Stimulated activated CD8-positive, alpha-beta memory T cell treated with anti-CD3 and anti-CD28 coated beads, Interleukin-2, amount 100 ng/mL, for 1 hour (primary cell): ENCODE measurements around the gene MICALL1.

ENCODE experiments used
- DNase-seq, 2 donors: peaks; one replicate each; pipeline ENCODE4 v3.0.0-alpha.2; 2020; ENCODE audit warnings: low read depth in 2 of 2

Gene MICALL1, protein sequence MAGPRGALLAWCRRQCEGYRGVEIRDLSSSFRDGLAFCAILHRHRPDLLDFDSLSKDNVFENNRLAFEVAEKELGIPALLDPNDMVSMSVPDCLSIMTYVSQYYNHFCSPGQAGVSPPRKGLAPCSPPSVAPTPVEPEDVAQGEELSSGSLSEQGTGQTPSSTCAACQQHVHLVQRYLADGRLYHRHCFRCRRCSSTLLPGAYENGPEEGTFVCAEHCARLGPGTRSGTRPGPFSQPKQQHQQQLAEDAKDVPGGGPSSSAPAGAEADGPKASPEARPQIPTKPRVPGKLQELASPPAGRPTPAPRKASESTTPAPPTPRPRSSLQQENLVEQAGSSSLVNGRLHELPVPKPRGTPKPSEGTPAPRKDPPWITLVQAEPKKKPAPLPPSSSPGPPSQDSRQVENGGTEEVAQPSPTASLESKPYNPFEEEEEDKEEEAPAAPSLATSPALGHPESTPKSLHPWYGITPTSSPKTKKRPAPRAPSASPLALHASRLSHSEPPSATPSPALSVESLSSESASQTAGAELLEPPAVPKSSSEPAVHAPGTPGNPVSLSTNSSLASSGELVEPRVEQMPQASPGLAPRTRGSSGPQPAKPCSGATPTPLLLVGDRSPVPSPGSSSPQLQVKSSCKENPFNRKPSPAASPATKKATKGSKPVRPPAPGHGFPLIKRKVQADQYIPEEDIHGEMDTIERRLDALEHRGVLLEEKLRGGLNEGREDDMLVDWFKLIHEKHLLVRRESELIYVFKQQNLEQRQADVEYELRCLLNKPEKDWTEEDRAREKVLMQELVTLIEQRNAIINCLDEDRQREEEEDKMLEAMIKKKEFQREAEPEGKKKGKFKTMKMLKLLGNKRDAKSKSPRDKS

DNA sequence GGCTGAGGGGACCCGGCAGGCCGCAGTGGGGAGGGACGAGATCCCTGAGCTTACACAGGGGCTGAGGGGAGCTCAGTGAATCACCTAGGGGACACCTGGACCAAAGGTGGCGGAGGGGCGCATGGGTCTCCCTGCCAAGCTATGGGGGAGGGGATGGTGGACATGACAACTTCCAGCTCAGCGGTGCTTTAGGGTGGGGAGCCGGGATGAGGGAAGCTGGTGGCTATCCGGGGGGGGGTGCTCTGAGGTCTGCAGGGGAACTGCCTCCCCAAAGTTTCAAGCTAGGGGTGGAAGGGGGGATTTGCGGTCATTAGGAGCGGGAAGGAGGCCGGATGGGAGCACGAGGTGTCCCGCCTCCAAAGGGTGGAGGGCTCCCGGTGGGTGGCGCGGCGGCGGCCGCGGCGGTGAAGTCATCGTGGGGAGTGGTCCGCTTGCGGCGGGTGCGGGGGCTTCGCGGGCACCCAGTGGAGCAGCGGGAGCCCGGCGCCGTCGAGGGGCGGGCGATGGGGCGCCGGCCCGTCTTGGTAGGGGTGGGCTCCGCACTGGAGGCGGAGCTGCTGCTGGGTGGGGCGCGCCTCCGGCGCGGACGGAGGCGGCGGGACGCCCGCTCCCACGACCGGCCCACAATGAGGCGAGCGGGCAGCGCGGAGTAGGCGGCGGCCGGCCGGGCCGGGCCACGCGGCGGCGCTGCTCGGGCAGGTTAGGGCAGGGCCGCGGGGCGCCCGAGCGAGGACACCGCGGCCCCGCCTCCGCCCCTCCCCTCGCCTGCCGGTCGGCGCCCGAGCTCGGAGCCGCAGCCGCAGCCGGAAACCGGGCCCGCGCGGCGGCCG, at the start of gene MICALL1:
Gene MICALL1 (plus strand): TSS at position 764 of the 830 bp plus-strand sequence. CDS start 126 bp downstream, outside the sequence.
- peak; percentile 23 to 36 for DNase-seq

DNA sequence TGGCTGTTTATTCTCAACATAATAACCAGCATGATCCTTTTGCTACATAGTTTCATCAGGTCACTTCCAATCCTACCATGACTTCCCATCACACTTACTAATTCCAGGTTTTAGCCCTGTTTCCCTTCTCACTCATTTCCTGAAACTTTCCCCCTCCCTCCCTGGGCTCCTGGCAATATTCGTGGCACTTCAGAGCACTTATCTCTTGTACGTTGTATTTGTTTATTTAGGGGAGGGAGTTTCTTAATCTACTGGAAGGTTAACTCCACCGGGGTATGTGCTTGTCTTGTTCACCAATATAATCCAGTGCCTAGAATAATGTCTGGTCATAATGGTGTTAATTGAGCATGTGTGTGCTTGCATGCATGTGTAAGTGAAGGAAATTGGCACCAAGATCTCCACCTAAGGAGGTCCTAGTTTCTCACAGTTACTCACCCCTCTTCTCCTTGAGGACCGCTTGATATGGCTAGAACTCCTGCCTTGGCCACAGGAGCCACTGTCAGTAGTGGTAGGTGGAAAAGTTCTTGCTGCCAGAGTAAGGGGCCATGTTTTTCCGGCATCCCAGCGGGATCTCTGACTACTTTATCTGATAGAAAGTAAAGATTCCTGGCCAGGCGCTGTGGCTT, 45.2 kb upstream of the MICALL1 start:
- DNase-seq: no peak

- no peak for DNase-seq
Observed at GRCh38 chr22:37862570-37863325, 43.3 kb upstream of the MICALL1 start.

DNA sequence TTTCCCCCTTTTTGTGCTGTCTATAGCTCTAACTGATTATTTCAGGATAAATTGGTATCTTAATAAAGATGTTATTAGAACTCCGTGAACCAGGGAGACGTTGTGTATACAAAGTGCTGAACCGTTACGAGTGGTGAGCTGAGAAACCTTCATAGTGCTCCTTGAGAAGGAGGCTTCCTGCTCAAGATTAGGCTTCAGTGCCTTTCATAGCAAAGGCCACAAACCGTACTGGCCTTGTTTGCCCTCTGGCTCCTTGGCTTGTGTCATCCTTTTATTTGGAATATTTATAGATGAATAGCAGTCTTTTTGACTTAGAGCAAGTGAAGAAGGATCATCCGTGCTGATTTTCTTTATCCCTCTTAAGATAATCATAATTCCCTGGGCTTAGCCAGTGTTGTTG, 40.6 kb upstream of the MICALL1 start:
- DNase-seq: no peak

- DNase-seq: no peak
Observed at GRCh38 chr22:37870273-37870672, 35.8 kb upstream of the MICALL1 start.

- DNase-seq: no peak
Observed at GRCh38 chr22:37880668-37881440, 25.2 kb upstream of the MICALL1 start.

DNA sequence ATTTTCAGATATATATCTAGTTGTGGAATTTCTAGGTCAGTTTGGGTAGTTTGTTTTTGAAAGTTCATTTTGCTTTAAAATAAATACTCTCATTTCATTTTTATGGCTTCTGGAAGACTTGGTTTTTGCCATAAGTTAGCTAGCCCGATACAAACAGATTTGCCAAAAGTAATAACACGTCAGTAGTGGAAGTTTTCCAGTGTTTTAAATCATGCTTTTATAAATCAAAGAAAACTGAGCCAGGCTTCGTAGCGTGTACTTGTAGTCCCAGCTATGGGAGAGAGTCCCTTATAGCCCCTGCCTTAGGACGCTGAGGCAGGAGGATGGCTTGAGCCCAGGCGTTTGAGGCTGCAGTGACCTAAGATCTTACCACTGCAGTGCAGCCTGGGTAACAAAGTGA, 21.7 kb upstream of the MICALL1 start:
- DNase-seq: no peak

- DNase-seq: no peak
Observed at GRCh38 chr22:37887584-37888378, 18.3 kb upstream of the MICALL1 start.

DNA sequence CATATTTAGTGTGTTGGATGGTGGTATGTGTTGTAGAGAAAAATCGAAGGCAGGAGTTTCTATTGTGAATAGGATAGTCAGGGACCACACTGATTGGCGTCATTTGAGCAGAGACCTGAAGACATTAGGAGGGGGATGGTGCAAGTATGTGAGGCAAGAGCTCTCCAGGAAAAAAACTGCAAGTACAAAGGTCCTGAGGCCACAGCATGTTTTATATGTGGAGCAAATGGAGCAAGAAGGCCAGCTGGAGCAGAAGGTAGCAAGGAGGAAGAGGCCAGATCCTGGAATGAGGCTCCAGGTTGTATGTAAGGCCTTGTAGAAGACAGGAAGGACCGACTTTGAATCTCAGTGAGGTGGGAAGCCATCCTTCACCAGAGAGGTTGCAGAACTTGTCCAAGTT, 14.2 kb upstream of the MICALL1 start:
- no peak for DNase-seq

DNA sequence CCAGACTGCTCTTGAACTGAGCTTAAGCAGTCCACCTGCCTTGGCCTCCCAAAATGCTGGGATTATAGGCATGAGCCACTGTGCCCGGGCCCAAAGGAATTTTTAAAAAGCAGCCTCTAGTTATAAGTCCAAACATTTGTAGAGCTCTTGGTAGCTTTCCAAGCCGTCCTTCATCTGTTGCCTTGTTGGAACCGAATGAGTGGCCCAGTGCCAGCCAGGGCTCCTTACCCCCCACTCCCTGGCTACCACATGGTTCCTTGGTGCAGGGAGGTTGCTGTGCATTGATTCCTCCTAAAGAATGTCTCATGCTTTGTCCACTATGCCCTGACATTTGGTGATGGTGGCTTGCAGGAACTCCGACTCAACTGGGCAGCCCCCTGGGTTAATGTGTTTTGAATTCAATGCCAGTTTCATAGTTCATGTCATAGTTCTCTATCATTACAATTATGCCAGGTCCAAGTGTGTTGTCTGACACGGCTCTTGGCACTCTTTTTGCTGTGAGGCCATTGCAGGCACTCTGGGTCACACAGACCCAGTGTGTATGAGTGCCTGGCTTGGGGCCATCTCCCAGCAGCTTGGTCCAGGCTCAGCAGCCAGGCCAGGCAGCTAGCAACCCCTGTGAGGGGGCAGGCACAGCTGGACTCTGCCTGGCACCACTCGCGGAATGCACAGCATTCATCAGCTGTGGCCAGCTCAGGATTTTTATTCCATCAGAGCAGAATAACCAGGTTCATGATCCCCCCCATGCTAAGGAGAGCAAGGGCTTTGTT, 13.3 kb upstream of the MICALL1 start:
- DNase-seq: no peak

DNA sequence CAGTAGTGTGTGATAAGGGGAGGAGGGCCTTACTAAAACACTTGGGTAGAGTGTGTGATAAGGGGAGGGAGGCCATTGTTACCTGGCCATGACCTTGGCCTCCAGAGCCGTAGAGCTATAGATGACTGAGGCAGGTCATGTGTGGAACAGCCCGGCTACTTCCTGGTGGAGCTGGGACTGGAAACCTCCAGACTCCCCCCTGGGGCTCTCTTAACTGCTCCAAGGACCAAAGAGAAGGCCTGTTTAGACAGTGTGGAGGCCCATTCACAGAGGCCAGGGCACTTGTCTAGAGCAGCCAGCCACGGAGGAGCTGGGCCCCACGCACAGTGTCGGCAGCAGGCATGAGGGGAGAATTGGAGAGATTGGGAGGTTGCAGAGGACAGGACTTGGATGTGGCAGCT, 12.5 kb upstream of the MICALL1 start:
- DNase-seq: no peak

DNA sequence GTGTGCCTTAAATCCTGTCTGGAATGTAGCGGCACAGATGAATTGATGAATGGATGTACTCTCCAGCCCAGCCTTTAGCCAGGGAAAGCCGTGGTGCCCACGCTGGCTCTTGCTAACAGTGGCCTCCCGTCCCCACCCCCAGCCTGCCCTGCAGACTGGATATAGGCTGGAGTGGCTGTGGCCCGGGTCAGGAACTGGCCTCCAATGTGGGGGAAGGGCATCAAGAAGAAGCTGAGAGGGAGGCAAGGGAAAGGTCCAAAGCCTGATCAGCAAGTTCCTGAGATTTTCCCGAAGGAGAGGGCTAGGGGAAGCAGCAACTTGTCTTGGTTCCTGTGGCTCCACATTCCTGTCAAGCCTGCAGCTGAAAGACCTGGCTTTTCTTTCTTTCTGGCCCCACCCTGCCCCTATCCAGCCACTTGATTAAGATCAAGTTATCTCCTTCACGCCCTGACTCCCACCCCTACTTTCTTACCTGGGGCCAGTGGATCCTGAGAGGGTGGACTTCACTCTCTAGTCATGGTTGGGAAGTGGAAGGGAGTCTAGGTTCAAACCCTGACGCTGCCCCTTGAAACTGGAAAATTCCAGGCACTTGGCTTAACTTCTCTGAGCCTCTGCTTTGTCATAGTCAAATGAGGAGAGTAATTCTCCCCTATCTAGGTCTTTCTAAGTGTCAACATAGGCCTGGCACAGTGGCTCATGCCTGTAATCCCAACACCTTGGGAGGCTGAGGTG, 11.0 kb upstream of the MICALL1 start:
- no peak for DNase-seq

DNA sequence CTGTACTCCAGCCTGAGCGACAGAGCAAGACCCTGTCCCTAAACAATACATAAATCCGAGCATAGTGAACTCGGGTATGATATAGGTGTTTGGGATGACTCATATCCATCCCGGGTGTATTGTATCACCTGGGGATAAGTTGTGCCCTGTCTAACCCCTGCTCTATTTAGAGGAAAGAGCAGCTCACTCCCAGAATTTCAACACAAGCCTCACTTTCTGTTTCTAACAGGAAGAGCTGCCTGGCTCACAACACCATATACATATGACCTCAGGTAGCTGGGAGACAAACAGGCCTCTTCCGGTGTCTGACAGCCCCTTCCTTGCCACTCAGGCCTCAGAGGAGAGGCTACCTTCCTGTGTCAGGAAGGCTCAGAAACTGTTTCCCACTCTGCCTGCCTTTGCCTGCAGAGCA, 9.9 kb upstream of the MICALL1 start:
- peak in 1 of 2 donors; percentile 21 for DNase-seq

DNA sequence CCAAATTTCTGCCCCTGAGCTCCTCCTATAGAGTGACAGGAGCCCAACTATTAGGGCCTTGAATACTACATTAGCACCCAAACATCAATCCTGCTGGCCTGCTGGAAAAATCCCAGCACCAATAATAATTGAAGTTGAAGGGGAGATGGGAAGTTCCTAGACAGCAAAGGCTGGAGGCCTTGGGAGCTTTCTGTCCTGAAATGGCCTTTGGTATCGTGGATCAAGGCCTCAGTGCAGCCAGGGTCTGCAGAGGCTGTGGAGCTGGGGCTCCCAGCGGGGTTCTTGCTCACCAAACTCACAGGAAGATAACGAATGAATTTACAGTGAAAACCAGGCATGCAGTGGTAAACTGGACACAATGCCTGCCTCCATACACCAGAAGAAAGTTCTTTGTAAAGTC, 9.2 kb upstream of the MICALL1 start:
- DNase-seq: no peak

- no peak for DNase-seq
Observed at GRCh38 chr22:37897807-37898206, 8.3 kb upstream of the MICALL1 start.

DNA sequence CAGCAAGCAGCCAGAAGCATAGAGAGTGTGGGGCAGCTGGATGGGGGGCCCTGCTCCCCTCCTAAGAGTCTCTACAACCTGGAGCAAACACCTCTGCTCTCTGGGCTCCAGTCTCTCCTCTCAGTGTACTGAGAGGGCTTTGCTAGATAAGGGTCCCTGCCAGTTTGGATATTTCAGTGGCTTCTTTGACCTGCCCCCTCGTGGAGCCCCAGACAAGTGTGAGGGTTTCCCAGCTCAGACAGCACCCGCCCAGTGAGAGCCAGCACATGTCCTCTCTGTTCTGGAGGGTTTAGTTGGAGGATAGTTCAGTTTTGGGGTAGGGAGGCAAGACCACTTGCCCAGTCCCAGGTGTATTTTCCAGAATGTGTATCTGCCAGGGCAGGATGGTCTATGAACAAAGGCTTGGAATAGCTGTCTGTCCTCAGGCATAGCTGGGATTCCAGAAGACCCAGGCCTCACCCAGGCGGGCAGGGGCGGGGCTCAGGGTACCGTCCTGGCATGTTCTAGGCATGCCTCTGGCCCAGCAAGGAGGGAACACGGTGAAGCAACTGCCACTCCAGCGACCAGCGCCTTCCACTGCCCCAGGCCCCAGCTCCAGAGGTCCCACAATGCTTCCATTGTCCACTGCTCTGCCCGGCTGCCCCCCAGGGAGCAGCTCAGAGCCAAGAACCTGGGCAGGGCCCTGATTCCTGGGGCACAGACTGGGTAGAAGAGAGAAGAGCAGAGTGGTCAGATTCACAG, 7.5 kb upstream of the MICALL1 start:
- no peak for DNase-seq
